ENCODE data around the gene TRIM10.
"Not testable (repeated sequence)": the region's sequence is repeated elsewhere in the genome, so short reads cannot be mapped to it uniquely, and the experiment has no call there.

Gene TRIM10

GRCh38 chr6:30127238-30128093, 33.5 kb downstream of the TRIM10 start:
- no peak for DNase-seq

GRCh38 chr6:30122515-30122914, 38.5 kb downstream of the TRIM10 start:
- no peak for DNase-seq

- DNase-seq = no peak
Measured at GRCh38 chr6:30121446-30122366, 39.3 kb downstream of the TRIM10 start.

- not testable (repeated sequence) for DNase-seq
Measured at GRCh38 chr6:30118691-30119090, 42.3 kb downstream of the TRIM10 start.

- DNase-seq = no peak
Measured at GRCh38 chr6:30116724-30117123, 44.3 kb downstream of the TRIM10 start.

- no peak for DNase-seq
Measured at GRCh38 chr6:30113841-30114240, 47.2 kb downstream of the TRIM10 start.

- DNase-seq = no peak
Measured at GRCh38 chr6:30113003-30113759, 47.8 kb downstream of the TRIM10 start, which contains the start of gene TRIM31. Gene TRIM31, minus strand, starts transcription at chr6:30113090. Its CDS starts 285 bp downstream, at chr6:30112805.

GRCh38 chr6:30112402-30112994, 48.5 kb downstream of the TRIM10 start:
- no peak for DNase-seq

GRCh38 chr6:30111266-30111856, 49.6 kb downstream of the TRIM10 start:
- DNase-seq = no peak

GRCh38 chr6:30104661-30105060, 56.4 kb downstream of the TRIM10 start:
- no peak for DNase-seq

GRCh38 chr6:30103872-30104179, 57.2 kb downstream of the TRIM10 start:
- no peak for DNase-seq

GRCh38 chr6:30102970-30103871, 57.8 kb downstream of the TRIM10 start:
- DNase-seq = peak; percentile 85

- no peak for DNase-seq
Measured at GRCh38 chr6:30102414-30102969, 58.5 kb downstream of the TRIM10 start.
